ENCODE results near the gene ELANE.
"Not testable (repeated sequence)": the region's sequence is repeated elsewhere in the genome, so short reads cannot be mapped to it uniquely, and the experiment has no call there.

The ELANE gene

GRCh38 chr19:814152-815078 is 37.7 kb upstream of the ELANE start:
- DNase-seq (ENCODE audit: low spot score), result no peak

DNA sequence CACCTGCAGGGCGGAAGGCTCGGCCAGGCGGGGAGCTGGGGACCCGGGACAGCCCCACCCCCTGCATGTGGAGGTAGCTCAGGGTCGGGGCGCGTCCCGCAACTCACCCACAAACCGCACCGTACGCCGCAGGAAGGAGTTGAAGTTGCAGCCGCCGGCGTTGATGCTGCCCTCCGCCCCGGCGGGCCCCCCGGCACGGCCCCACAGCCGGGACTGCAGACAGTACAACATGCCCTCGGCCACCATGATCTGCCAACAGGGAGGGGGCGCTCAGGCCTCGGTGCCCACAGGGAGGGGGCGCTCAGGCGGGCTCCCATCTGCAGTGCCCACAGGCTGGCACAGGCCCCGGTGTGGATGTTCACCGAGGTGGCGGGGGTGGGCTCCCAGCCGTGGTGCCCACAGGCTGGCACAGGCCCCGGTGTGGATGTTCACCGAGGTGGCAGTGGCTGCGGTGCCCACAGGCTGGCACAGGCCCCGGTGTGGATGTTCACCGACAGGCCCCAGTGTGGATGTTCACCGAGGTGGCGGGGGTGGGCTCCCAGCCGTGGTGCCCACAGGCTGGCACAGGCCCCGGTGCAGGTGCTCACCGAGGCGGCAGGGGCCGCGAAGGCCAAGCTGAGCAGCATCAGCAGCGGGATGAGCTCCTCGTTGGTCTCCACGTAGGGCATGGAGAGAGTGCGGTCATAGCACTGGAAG is 36.9 kb upstream of the ELANE start:
- no peak for DNase-seq (ENCODE audit: low spot score)

GRCh38 chr19:815775-816499 is 36.2 kb upstream of the ELANE start:
- DNase-seq (ENCODE audit: low spot score), result no peak

GRCh38 chr19:816500-816857 is 35.6 kb upstream of the ELANE start:
- no peak for DNase-seq (ENCODE audit: low spot score)

GRCh38 chr19:820212-820611 is 31.9 kb upstream of the ELANE start:
- not testable (repeated sequence) for DNase-seq (ENCODE audit: low spot score)

GRCh38 chr19:821231-821824 is 30.8 kb upstream of the ELANE start:
- DNase-seq (ENCODE audit: low spot score), result peak; percentile 71

DNA sequence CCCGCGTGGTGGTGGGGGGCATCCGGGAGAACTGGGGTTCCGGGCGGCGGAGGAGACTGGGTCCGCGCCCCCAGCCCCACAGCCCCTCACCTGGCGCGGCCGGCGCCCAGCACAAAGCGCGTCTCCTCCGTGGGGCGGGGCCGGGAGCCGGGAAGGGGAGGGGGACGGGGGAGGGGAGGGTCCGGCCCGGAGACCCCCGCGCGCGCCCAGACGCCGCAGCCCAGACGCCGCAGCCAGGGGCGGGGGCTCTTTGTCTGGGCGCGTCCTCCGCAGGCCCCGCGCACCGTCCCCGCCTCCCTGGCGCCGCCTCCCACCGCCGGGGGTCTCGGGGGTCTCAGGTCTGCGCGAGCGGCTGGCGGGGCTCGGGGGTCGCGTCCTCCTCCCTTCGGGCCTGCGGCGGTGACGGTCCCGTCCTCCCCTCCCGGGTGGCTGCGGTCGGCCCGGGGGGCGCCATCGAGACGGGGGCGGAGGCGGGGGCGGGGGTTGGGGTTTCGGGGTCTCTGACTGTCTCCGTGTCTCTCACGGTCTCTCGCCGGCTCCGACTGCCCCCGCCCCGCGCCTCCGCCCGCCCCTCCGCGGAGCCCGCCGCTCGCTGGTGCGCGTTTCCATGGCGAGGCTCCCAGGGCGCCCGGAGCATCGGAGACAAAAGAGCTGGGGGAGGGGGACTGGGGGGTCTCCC is 30.1 kb upstream of the ELANE start, which contains the start of gene PLPPR3:
TSS of gene PLPPR3 (minus strand) at position 131 of the 679 bp plus-strand sequence. CDS start 396 bp downstream, outside the sequence.
- DNase-seq (ENCODE audit: low spot score), result peak; percentile 86

DNA sequence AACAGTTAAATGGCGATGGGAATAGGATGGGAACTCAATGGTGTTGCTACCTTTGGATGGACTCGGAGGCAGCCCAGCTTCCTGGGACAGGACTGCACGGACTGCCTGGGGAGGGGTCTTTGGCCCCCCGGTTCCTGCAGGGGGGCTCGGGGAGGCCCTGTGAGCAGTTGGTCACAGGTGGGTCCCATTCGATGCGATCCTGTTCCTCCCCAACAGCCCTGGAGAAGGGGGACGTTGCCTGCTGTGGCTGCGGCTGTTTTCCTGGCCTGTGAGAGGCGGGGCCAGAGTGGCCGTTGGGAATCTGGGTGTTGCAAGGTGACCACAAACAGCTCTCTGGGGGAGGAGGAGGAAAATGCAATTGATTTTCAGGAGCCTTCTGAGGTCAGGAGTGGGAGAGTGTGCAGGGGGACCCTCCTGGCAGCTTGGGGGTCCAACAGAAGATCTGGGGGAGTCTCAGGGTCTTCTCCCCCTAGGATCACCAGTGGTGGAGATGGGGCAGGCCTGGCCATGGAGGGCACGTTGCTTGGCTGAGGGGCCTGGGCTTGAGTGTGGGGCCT is 28.5 kb upstream of the ELANE start:
- no peak for DNase-seq (ENCODE audit: low spot score)

DNA sequence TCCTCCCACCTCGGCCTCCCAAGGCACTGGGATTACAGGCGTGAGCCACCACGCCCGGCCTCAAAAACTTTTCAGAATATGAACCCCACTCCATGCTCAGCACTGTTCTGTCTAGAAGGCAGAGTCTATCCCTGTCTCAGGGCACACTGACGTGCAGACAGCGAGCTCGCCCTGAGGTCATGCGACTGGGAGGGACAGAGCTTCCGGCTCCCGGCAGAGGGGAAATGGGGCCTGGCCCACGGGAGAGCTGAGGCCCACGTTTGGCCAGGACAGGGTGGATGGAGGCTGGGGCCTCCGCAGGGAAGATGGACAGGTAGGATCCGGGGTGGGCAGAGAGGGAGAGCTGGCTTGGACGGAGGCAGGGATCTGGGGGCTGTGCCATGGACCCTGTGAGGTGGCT is 27.2 kb upstream of the ELANE start:
- DNase-seq (ENCODE audit: low spot score), result no peak

DNA sequence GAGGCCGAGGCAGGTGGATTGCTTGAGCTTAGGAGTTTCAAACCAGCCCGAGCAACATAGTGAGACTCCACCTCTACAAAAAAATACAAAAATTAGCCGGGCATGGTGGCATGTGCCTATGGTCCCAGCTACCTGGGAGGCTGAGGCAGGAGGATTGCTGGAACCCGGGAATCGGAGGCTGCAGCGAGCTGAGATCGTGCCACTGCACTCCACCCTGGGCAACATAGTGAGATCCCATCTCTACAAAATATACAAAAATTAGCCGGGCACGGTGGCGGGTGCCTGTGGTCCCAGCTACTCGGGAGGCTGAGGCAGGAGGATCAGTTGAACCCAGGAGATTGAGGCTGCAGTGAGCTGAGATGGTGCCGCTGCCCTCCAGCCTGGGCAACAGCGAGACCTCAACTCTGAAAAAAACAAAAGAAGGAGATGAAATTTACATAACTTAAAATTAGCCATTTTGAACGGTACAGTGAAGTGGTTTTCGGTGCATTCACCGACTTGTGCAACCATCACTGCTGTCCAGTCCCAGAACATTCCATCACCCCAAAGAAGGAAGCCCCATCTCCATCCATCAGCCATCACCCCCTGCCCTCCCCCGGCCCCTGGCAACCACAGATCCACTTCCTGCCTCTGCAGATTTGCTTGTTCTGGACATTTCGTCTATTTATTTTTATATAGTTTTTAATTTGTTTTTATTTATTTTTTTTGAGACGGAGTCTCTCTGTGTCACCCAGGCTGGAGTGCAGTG is 26.0 kb upstream of the ELANE start:
- DNase-seq (ENCODE audit: low spot score), result no peak

DNA sequence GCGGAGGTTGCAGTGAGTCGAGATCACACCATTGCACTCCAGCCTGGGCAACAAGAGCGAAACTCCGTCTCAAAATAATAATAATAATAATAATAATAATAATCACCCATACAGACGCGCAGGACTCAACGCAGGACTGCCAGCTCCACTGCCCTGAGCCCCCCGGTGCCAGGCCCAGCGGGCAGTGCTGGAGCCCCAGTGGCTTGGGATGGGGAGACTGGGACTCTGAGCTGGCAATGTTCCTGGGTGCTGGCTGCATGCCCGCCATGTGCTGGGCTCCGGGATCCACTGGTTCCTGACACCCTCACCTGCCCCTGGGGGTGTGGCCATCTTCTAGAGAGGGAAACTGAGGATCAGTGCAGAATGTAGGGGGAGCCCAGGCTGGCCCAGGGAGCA is 24.8 kb upstream of the ELANE start:
- no peak for DNase-seq (ENCODE audit: low spot score)

DNA sequence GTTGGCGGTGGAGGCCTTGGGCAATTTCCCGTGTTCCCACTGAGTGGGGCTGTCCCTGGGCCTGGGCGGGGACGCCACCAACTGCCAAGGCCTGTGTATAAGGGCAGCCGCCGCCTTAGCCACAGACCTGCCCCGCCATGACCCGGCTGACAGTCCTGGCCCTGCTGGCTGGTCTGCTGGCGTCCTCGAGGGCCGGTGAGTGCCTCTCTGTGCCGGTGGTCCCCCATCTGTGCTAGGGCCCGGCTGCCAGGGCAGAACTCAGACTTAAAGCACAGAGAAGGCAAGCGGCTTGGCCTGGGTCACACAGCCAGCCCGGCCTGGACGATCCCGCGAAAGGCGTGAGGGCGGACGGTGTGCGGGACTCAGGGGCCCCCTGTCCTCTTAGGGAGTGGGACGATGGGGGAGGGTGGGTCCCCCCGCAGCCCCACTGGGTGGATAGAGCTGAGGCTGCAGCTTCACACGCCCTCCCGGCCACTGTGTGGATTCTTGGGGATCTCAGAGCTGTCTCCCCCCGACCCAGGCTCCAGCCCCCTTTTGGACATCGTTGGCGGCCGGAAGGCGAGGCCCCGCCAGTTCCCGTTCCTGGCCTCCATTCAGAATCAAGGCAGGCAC is 24.3 kb upstream of the ELANE start, which contains the start of gene AZU1:
TSS of gene AZU1 (plus strand) at position 128 of the 612 bp plus-strand sequence. CDS start at position 138, 10 bp downstream.
- DNase-seq (ENCODE audit: low spot score), result no peak

- no peak for DNase-seq (ENCODE audit: low spot score)
Measured at GRCh38 chr19:829129-829758, 22.9 kb upstream of the ELANE start.

DNA sequence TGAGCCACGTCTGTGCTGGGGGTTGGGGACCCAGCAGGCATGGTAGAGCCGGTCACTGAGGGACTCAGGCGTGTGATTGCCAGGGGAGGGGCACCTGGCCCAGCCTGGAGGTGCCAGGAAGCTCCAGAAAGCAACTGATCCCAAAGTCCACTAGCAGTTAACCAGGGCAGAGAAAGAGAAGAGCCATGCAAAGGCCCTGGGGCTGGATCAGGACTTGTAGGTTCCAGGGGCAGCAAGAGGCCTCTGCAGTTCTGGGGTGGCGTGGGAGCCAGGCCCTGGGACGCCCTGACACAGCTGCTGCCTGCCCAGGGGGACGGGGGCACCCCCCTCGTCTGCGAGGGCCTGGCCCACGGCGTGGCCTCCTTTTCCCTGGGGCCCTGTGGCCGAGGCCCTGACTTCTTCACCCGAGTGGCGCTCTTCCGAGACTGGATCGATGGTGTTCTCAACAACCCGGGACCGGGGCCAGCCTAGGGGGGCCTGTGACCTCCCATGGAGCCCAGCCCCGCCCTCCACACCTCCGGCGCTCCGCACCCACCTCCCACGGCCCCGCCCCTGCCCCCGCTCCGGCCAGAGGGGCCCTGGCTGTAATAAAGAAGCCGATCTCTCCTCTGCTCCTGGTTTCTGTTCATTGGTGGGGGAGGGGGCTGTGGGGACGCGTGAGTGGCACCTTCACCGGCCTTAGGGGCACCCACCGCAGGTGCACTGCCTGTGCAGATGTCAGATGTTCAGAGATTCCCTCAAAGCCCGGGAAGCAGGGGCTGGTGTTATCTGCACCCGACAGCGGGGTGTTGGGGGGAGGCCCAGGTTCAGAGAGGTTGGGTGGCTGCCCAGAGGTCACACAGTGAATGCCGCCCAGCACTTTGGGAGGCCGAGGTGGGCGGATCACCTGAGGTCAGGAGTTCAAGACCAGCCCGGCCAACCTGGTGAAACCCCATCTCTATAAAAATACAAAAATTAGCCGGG is 20.4 kb upstream of the ELANE start:
- DNase-seq (ENCODE audit: low spot score), result no peak

GRCh38 chr19:834216-834615 is 17.9 kb upstream of the ELANE start:
- DNase-seq (ENCODE audit: low spot score), result no peak

DNA sequence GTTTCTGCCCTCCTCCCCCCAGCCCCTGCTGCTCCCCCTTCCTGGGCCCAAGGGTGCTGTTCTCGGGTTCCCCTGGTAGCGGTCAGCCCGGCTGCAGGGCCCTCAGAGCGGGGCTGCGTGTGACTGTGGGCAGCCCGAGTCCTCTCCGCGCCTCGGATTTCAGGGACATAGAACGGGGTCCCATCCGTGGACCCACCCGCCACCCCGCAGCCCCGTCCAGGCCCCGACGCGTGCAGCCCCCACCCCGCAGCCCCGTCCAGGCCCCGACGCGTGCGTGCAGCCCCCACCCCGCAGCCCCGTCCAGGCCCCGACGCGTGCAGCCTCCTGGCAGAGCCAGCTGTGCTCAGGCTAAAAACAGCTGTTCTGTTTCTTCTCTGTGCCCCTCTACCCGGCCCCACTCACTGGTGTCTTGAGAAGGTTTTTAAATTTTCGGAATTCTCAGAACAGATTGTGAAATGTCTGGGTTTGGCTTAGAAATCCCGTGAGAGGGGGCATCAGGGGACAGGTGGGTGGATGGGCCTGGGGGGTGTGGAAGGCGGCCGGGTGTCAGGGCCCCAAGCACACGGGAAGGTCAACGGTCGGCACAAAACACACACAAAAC is 16.8 kb upstream of the ELANE start:
- DNase-seq (ENCODE audit: low spot score), result no peak

DNA sequence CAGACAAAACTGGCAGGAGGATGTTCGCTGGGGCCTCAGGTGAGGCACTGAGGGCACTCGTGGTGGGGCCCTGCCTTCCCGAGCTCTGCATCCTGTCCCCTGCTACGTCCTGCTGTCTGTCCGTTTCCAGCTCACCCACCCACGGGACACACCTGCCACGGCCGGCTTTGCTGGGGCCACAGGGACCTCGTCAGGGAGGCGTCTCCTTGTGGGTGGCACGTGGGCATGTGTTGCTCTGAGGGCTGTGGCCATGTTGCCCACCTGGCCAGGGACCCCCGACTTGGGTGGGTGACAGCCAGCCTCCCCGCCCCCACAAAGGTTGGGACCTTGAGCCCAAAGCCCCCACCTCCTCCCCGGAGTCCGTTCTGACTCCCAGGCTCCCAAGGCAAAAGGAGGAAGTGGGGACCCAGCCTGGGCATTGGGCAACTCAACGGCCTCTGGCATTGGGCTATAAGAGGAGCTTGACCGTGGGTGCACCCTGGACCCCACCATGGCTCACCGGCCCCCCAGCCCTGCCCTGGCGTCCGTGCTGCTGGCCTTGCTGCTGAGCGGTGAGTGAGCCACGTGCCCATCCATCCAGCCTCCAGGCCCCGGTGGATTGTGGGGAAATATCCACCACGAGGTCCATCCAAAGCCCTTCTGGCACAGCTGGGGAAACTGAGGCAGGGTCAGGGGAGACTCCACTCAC is 11.4 kb upstream of the ELANE start, which contains the start of gene PRTN3:
TSS of gene PRTN3 (plus strand) at position 481 of the 688 bp plus-strand sequence. CDS start at position 491, 10 bp downstream.
- no peak for DNase-seq (ENCODE audit: low spot score)

Measured in ecto neural progenitor cell (in vitro differentiated cells).